HAP-1 (cell line): ENCODE results near the gene PTPRE.

Experiments used
- DNase-seq, 2 experiments: peaks; one replicate each; pipeline ENCODE4 v3.0.0-alpha.2; 2016 to 2020; ENCODE audit warnings: low spot score in 2 of 2
- H3K27me3 ChIP-seq: fragments of 250-450 bp; sonication (Bioruptor Pico); 2 replicates; pipeline ENCODE4 v1.5.1; 2020; ENCODE audit warnings: low read depth, mild to moderate bottlenecking, moderate library complexity
- H3K36me3 ChIP-seq: fragments of 250-450 bp; sonication (Bioruptor Pico); replicated peaks from 2 replicates; pipeline ENCODE4 v1.5.1; 2020; ENCODE audit warnings: mild to moderate bottlenecking
- H3K4me1 ChIP-seq: fragments of 250-450 bp; sonication (Bioruptor Pico); 2 replicates; pipeline ENCODE4 v1.5.1; 2020; ENCODE audit warnings: mild to moderate bottlenecking
- H3K4me3 ChIP-seq: fragments of 250-450 bp; sonication (Bioruptor Pico); 2 replicates; pipeline ENCODE4 v1.5.1; 2020; ENCODE audit warnings: mild to moderate bottlenecking, moderate library complexity
- H3K9me3 ChIP-seq: fragments of 250-450 bp; sonication (Bioruptor Pico); 2 replicates; pipeline ENCODE4 v1.5.1; 2020; ENCODE audit warnings: mild to moderate bottlenecking, moderate library complexity
- in situ Hi-C: fragments of 300-500 bp; cut with MboI; formaldehyde crosslinking; loops from 3 replicates; pipeline ENCODE4 v1.14.3; 2020; ENCODE audit warnings: low sequenced_read_pairs, inconsistent platforms, mixed read lengths

The PTPRE gene

GRCh38 chr10:127971963-127972615 is 65.2 kb downstream of the PTPRE start:
- no peak for DNase-seq
- Histone ChIP-seq H3K4me3 (no peak overlapping the region), H3K9me3 (no peaks in the 10 kb centered on the region), H3K27me3 (no peaks in the 10 kb centered on the region), H3K4me1 (peaks cover 5% of the 10 kb centered on the region), H3K36me3 (no peaks in the 10 kb centered on the region)
- in situ Hi-C loops = no loop called here

GRCh38 chr10:127972751-127973357 is 66.0 kb downstream of the PTPRE start:
- peak; percentile 10 to 32 for DNase-seq
- no peaks in the 10 kb centered on the region for H3K36me3 ChIP-seq
- no peak overlapping the region for H3K4me3 ChIP-seq
- no peaks in the 10 kb centered on the region for H3K9me3 ChIP-seq
- H3K27me3 ChIP-seq = no peaks in the 10 kb centered on the region
- peaks cover 5% of the 10 kb centered on the region for H3K4me1 ChIP-seq
- in situ Hi-C loops = no loop called here

GRCh38 chr10:127973791-127974311 is 66.9 kb downstream of the PTPRE start:
- H3K9me3 ChIP-seq = no peaks in the 10 kb centered on the region
- no peaks in the 10 kb centered on the region for H3K27me3 ChIP-seq
- H3K4me1 ChIP-seq = peaks cover 5% of the 10 kb centered on the region
- H3K36me3 ChIP-seq = no peaks in the 10 kb centered on the region
- peak in 1 of 2 experiments; percentile 13 for DNase-seq
- in situ Hi-C loops = no loop called here
- H3K4me3 ChIP-seq = no peak overlapping the region

GRCh38 chr10:127974911-127975310 is 68.0 kb downstream of the PTPRE start:
- Histone ChIP-seq H3K4me3 (no peak overlapping the region), H3K27me3 (no peaks in the 10 kb centered on the region), H3K36me3 (no peaks in the 10 kb centered on the region), H3K9me3 (no peaks in the 10 kb centered on the region), H3K4me1 (peaks cover 5% of the 10 kb centered on the region)
- in situ Hi-C loops = no loop called here
- DNase-seq = no peak

GRCh38 chr10:127976286-127976685 is 69.4 kb downstream of the PTPRE start:
- H3K9me3 ChIP-seq = no peaks in the 10 kb centered on the region
- H3K4me3 ChIP-seq = no peak overlapping the region
- H3K27me3 ChIP-seq = no peaks in the 10 kb centered on the region
- DNase-seq = no peak
- in situ Hi-C loops = no loop called here
- no peaks in the 10 kb centered on the region for H3K36me3 ChIP-seq
- H3K4me1 ChIP-seq = peaks cover 5% of the 10 kb centered on the region

GRCh38 chr10:127976701-127977356 is 69.9 kb downstream of the PTPRE start:
- DNase-seq = no peak
- in situ Hi-C loops = no loop called here

GRCh38 chr10:127977357-127978009 is 70.6 kb downstream of the PTPRE start:
- H3K4me1 ChIP-seq = peaks cover 5% of the 10 kb centered on the region

More at GRCh38 chr10:127976701-127977356, 69.9 kb downstream of the PTPRE start:
- Histone ChIP-seq H3K9me3 (no peaks in the 10 kb centered on the region), H3K4me1 (peaks cover 5% of the 10 kb centered on the region), H3K4me3 (no peak overlapping the region), H3K27me3 (no peaks in the 10 kb centered on the region), H3K36me3 (no peaks in the 10 kb centered on the region)

GRCh38 chr10:127978481-127978880 is 71.6 kb downstream of the PTPRE start:
- Histone ChIP-seq H3K4me1 (peaks cover under 1% of the 10 kb centered on the region), H3K4me3 (no peak overlapping the region), H3K27me3 (no peaks in the 10 kb centered on the region), H3K9me3 (no peaks in the 10 kb centered on the region), H3K36me3 (no peaks in the 10 kb centered on the region)
- in situ Hi-C loops = no loop called here
- DNase-seq = no peak

More at GRCh38 chr10:127977357-127978009, 70.6 kb downstream of the PTPRE start:
- Histone ChIP-seq H3K36me3 (no peaks in the 10 kb centered on the region), H3K9me3 (no peaks in the 10 kb centered on the region), H3K27me3 (no peaks in the 10 kb centered on the region), H3K4me3 (no peak overlapping the region)
- DNase-seq = no peak
- in situ Hi-C loops = no loop called here

- Histone ChIP-seq H3K9me3 (no peaks in the 10 kb centered on the region), H3K27me3 (no peaks in the 10 kb centered on the region), H3K36me3 (no peaks in the 10 kb centered on the region), H3K4me3 (no peak overlapping the region), H3K4me1 (no peaks in the 10 kb centered on the region)
- in situ Hi-C loops = no loop called here
- DNase-seq = no peak
Observed at GRCh38 chr10:127979045-127979444, 72.1 kb downstream of the PTPRE start.

- no peaks in the 10 kb centered on the region for H3K27me3 ChIP-seq
- H3K4me3 ChIP-seq = no peak overlapping the region
- in situ Hi-C loops = no loop called here
- no peak for DNase-seq
- H3K36me3 ChIP-seq = no peaks in the 10 kb centered on the region
- no peaks in the 10 kb centered on the region for H3K4me1 ChIP-seq
- H3K9me3 ChIP-seq = no peaks in the 10 kb centered on the region
Observed at GRCh38 chr10:127979566-127979965, 72.7 kb downstream of the PTPRE start.

GRCh38 chr10:127980898-127981297 is 74.0 kb downstream of the PTPRE start:
- no peak overlapping the region for H3K4me3 ChIP-seq
- in situ Hi-C loops = no loop called here

GRCh38 chr10:127982601-127983000 is 75.7 kb downstream of the PTPRE start:
- in situ Hi-C loops = no loop called here
- Histone ChIP-seq H3K27me3 (no peaks in the 10 kb centered on the region), H3K4me1 (no peaks in the 10 kb centered on the region)

More at GRCh38 chr10:127980898-127981297, 74.0 kb downstream of the PTPRE start:
- Histone ChIP-seq H3K36me3 (no peaks in the 10 kb centered on the region), H3K9me3 (no peaks in the 10 kb centered on the region), H3K4me1 (no peaks in the 10 kb centered on the region), H3K27me3 (no peaks in the 10 kb centered on the region)
- DNase-seq = no peak

GRCh38 chr10:127983344-127984100 is 76.6 kb downstream of the PTPRE start:
- Histone ChIP-seq H3K27me3 (no peaks in the 10 kb centered on the region), H3K9me3 (no peaks in the 10 kb centered on the region), H3K4me3 (no peak overlapping the region), H3K36me3 (no peaks in the 10 kb centered on the region), H3K4me1 (no peaks in the 10 kb centered on the region)
- DNase-seq = no peak
- in situ Hi-C loops = no loop called here

More at GRCh38 chr10:127982601-127983000, 75.7 kb downstream of the PTPRE start:
- H3K36me3 ChIP-seq = no peaks in the 10 kb centered on the region
- no peak for DNase-seq
- H3K4me3 ChIP-seq = no peak overlapping the region
- H3K9me3 ChIP-seq = no peaks in the 10 kb centered on the region
